CD4-positive, alpha-beta memory T cell (primary cell): ENCODE measurements around the gene EIF1. TPM values are rescaled to one million over a fixed set of nuclear protein-coding genes. Genes with fewer than 3 reads are reported as not detected.

Experiments used
- CTCF ChIA-PET: fragments of 350-600 bp; sonication (Branson Sonifier 250); formaldehyde crosslinking; loops from one replicate; lab custom pipeline; 2021; ENCODE audit warnings: inconsistent platforms; ENCODE audit not compliant: partially characterized antibody; lab: Charles Lee
- POLR2A ChIA-PET: fragments of 350-600 bp; sonication (Branson Sonifier 250); formaldehyde crosslinking; loops from one replicate; lab custom pipeline; 2021; ENCODE audit not compliant: partially characterized antibody; lab: Charles Lee
- DNase-seq, 5 donors: peaks; one replicate each; pipeline versions ENCODE4 v3.0.0 to v3.0.0-alpha.2; 2020 to 2022; ENCODE audit warnings: mixed read lengths in 1 of 5
- H3K27ac ChIP-seq: one replicate; pipeline ENCODE4 v1.7.0; 2013; ENCODE audit warnings: low read depth, low read length
- H3K27me3 ChIP-seq: 2 replicates; pipeline ENCODE4 v1.7.0; 2013; ENCODE audit warnings: mild to moderate bottlenecking, low read length, moderate library complexity; ENCODE audit not compliant: insufficient read depth
- H3K36me3 ChIP-seq: 2 replicates; pipeline ENCODE4 v1.7.0; 2013; ENCODE audit warnings: mild to moderate bottlenecking, low read length, moderate library complexity; ENCODE audit not compliant: insufficient read depth
- H3K4me1 ChIP-seq: 2 replicates; pipeline ENCODE4 v1.7.0; 2013; ENCODE audit warnings: mild to moderate bottlenecking, low read length, moderate library complexity; ENCODE audit not compliant: insufficient read depth
- H3K4me3 ChIP-seq, 2 donors: one replicate each; pipeline ENCODE4 v1.7.0; 2013; ENCODE audit warnings: low read length in 2 of 2, mild to moderate bottlenecking in 1 of 2
- H3K9me3 ChIP-seq, 2 donors: one replicate each; pipeline ENCODE4 v1.7.0; 2013; ENCODE audit warnings: low read length in 2 of 2, control low read depth in 1 of 2; ENCODE audit not compliant: control insufficient read depth in 1 of 2
- H3K27ac Mint-ChIP-seq, 7 donors: one replicate each; pipeline ENCODE4 v1.8.0; 2020 to 2021; ENCODE audit warnings: mixed read lengths in 7 of 7, mild to moderate bottlenecking in 6 of 7, inconsistent platforms in 3 of 7, moderate library complexity in 3 of 7
- H3K27me3 Mint-ChIP-seq, 2 donors: one replicate each; pipeline ENCODE4 v1.8.0; 2020 to 2021; ENCODE audit warnings: mixed read lengths in 2 of 2
- H3K36me3 Mint-ChIP-seq, 2 donors: one replicate each; pipeline ENCODE4 v1.8.0; 2020 to 2021; ENCODE audit warnings: mixed read lengths in 2 of 2, inconsistent platforms in 1 of 2, mild to moderate bottlenecking in 1 of 2
- H3K4me1 Mint-ChIP-seq, 4 donors: one replicate each; pipeline ENCODE4 v1.8.0; 2020 to 2021; ENCODE audit warnings: mixed read lengths in 4 of 4, mild to moderate bottlenecking in 1 of 4
- H3K4me3 Mint-ChIP-seq, 8 donors: one replicate each; pipeline ENCODE4 v1.8.0; 2020 to 2021; ENCODE audit warnings: mixed read lengths in 8 of 8, mild to moderate bottlenecking in 7 of 8, moderate library complexity in 6 of 8, inconsistent platforms in 3 of 8
- H3K9me3 Mint-ChIP-seq, 8 donors: one replicate each; pipeline ENCODE4 v1.8.0; 2020 to 2021; ENCODE audit warnings: mixed read lengths in 8 of 8, mild to moderate bottlenecking in 5 of 8, inconsistent platforms in 3 of 8, moderate library complexity in 1 of 8
- intact Hi-C: fragments of 100-400 bp; cut with micrococcal nuclease; formaldehyde crosslinking; loops from one replicate; pipeline ENCODE4 v1.15.1; 2023
- polyA plus RNA-seq, 2 donors: library from polyadenylated mRNA; unstranded; fragments of 300-500 nt; fragmentation: Illumina TruSeq; gene quantifications; one replicate each; pipeline ENCODE4 v1.2.3, GENCODE V29; 2021
- total RNA-seq, 2 experiments: library from RNA; stranded (reverse); gene quantifications; one replicate each; pipeline ENCODE4 v1.2.3, GENCODE V29; 2021

EIF1 gene
- total and polyA plus RNA-seq, 4 experiments from 2014 or later = 776 to 1,611 (median 960) TPM

DNA sequence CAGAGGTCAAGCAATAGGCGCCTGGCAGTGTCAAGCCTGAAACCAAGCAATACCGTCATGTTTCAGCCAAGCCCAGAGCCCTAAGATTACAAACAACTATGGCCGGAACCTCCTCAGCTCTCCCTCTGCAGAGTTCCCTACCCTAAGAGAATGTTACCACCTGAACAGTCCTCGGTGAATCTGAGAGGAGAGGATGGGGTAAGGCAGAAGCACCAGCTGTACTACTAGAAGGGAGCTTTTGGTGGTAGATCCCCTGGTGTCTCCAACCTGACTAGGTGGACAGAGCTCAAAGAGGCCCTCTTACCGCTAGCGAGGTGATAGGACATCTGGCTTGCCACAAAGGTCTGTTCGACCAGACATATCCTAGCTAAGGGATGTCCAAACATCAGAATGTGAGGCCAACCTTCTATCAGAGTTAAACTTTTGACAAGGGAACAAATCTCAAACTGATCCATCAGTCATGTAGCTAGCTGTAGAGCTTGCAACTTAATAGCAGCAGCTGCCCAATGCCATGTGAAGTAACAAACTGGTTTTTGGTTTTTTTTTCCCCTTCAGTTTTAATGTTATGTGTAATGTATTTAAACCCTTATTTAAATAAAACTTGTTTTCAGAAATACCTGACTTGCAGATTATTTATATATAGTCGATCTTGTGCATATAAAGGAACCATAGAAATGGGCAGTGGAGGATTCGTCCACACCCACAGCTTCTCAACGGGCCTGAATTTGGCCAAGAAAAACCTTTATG, 2.5 kb downstream of the EIF1 start:
- Histone ChIP-seq H3K4me3 (no peak overlapping the region), H3K9me3 (no peaks in the 10 kb centered on the region), H3K36me3 (peaks cover 48% of the 10 kb centered on the region), H3K27me3 (no peaks in the 10 kb centered on the region), H3K4me1 (peaks cover 36% of the 10 kb centered on the region), H3K27ac (peak overlapping the region; percentile 99)
- peak overlapping the region; percentile 99 to 100 (median 100) for H3K27ac Mint-ChIP-seq
- H3K27me3 Mint-ChIP-seq = no peaks in the 10 kb centered on the region
- intact Hi-C loops = no loop called here
- peaks cover 33 to 66% of the 10 kb centered on the region in 2 donors for H3K36me3 Mint-ChIP-seq
- H3K4me1 Mint-ChIP-seq = peaks cover 22 to 70% (median 38%) of the 10 kb centered on the region in 4 donors
- peak overlapping the region; percentile 95 to 98 (median 96) for H3K4me3 Mint-ChIP-seq
- DNase-seq = peak; percentile 36 to 50 (median 45)
- peaks cover 0 to 24% (median 0%) of the 10 kb centered on the region in 8 donors for H3K9me3 Mint-ChIP-seq
- CTCF ChIA-PET = interaction anchor here (1.0 to 6.4 kb wide), 4 partner anchors 10 to 29 kb away, joined by 3 to 116 read pairs (median 68); no protein-coding TSS in a partner anchor
- POLR2A ChIA-PET = interaction anchor here (0.6 to 10.2 kb wide), 20 partner anchors 11 to 1578 kb away, joined by 3 to 576 read pairs (median 7); partner anchors contain the start of genes ACLY, DNAJC7, GHDC and KLHL11

DNA sequence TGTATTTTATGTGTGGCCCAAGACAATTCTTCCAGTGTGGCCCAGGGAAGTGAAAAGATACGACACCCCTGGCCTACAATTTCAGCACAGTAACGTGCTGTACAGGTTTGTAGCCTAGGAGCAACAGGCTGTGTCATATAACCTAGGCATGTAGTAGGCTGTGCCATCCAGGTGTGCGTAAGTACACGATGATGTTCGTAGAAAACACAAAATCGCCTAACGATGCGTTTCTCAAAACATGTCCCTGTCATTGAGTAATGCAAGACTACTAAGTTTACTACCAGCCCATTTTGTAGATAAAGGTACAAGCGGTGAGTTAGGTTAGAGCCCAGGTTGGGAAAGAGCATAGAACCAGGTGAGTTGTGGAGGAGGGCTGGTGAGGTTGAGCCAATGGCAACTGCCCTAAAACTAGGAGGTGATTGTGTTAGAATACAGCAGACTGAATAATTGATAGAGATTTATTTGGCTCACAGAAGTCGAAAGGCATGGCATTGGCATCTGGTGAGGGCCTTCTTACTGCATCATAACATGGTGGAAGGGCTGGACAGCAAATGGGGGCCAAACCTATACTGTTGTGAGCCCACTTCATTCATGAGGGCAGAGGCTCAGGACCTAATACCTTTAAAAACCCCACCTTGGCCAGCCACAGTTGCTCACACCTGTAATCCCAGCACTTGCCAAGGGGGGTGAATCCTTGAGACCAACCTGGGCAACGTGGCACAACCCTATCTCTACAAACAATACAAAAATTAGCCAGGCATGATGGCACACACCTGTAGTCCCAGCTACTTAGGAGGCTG, 4.2 kb downstream of the EIF1 start:
- Histone ChIP-seq H3K9me3 (no peaks in the 10 kb centered on the region), H3K27ac (no peak overlapping the region), H3K4me3 (no peak overlapping the region), H3K4me1 (peaks cover 32% of the 10 kb centered on the region), H3K27me3 (no peaks in the 10 kb centered on the region), H3K36me3 (peaks cover 48% of the 10 kb centered on the region)
- POLR2A ChIA-PET = interaction anchor here (0.5 to 10.2 kb wide), 10 partner anchors 9 to 1036 kb away, joined by 3 to 576 read pairs (median 17); partner anchors contain the start of genes GHDC, JUP, KRTAP16-1 and P3H4
- Mint-ChIP-seq H3K27me3 (no peaks in the 10 kb centered on the region), H3K27ac (peak overlapping the region; percentile 2 to 100 (median 40)), H3K4me3 (peak overlapping the region in 4 of 8 donors; percentile 2 to 68 (median 2)), H3K9me3 (peaks cover 0 to 24% (median 0%) of the 10 kb centered on the region in 8 donors), H3K36me3 (peaks cover 33 to 66% of the 10 kb centered on the region in 2 donors), H3K4me1 (peaks cover 22 to 69% (median 38%) of the 10 kb centered on the region in 4 donors)
- intact Hi-C loops = no loop called here
- peak; percentile 39 to 49 (median 45) for DNase-seq
- CTCF ChIA-PET = interaction anchor here (0.8 to 6.4 kb wide), 5 partner anchors 13 to 30 kb away, joined by 3 to 116 read pairs (median 71); no protein-coding TSS in a partner anchor

DNA sequence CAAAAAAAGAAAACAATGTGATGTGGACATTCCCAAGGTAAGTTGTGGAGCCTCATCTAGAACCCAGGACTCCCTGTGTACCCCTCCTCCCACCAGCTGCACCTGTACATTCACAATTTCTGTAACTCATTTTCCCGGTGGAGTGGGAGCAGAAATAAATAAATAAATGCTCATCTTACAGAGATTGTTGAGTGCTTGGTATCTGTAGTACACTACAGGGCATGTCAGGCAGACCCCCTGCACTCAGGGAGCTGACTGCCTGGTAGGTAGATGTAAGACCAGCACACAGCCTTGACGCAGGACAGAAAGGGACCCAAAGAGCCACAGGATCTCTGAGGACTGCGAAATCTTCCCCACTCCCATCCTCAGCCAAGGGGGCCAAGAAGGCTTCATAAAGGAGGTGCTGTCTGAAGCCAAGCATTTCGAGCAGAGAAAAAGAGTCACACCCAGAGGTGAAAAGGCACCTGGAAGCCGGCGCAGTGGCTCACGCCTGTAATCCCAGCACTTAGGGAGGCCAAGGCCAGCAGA, 6.5 kb downstream of the EIF1 start:
- Mint-ChIP-seq H3K4me1 (peaks cover 17 to 47% (median 28%) of the 10 kb centered on the region in 4 donors), H3K9me3 (peaks cover 0 to 10% (median 0%) of the 10 kb centered on the region in 8 donors), H3K36me3 (peaks cover 26 to 45% of the 10 kb centered on the region in 2 donors), H3K4me3 (no peak overlapping the region), H3K27me3 (no peaks in the 10 kb centered on the region), H3K27ac (peak overlapping the region in 4 of 7 donors; percentile 29 to 85 (median 54))
- ChIA-PET CTCF (interaction anchor here (1.2 to 3.7 kb wide), 11 partner anchors 10 to 893 kb away, joined by 4 to 71 read pairs (median 9); no protein-coding TSS in a partner anchor), POLR2A (interaction anchor here (1.1 to 10.2 kb wide), 4 partner anchors 13 to 30 kb away, joined by 4 to 576 read pairs (median 6); no protein-coding TSS in a partner anchor)
- H3K36me3 ChIP-seq = peaks cover 39% of the 10 kb centered on the region
- no peak overlapping the region for H3K4me3 ChIP-seq
- DNase-seq = peak in 3 of 5 donors; percentile 10 to 18 (median 14)
- H3K27ac ChIP-seq = no peak overlapping the region
- H3K4me1 ChIP-seq = peaks cover 22% of the 10 kb centered on the region
- H3K27me3 ChIP-seq = no peaks in the 10 kb centered on the region
- intact Hi-C loops = no loop called here
- no peaks in the 10 kb centered on the region for H3K9me3 ChIP-seq

DNA sequence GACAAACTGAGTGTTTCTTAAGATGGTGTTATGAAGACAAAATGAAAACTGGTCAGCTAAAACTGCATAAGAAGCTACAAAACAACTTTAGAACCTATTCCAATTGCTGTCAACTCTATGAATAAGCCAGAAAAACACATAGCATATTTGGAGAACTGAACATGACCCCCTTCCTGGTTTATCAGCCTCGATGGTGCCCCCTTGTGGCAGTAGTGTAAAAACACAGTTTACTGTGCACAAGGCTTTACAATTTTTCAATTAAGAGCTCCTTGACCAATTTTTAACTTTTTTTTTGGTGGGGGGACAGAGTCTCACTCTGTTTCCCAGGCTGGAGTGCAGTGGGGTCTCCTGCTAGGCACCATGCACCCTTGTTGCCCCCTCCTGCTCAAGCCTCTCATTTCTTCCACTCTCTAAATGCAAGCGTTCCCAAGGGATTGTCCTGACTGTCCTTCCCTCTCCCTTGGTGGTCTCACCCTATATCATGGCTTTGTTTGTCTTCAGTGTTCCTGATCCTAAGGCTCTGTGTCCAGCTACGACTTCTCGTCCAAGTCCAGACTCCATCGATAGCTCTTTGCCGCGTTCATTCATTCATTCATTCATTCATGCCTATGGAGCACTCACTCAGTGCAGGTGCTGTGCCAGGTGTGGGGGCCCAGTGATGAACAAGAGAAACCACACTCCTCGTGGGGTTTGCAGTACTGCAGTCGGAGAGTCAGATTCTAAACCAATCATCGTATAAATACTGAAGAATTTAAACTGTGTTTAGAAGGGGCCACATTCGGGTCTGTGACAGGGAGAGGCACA, 7.5 kb downstream of the EIF1 start:
- no peak overlapping the region for H3K27ac ChIP-seq
- H3K36me3 ChIP-seq = peaks cover 29% of the 10 kb centered on the region
- Mint-ChIP-seq H3K9me3 (peaks cover 0 to 10% (median 0%) of the 10 kb centered on the region in 8 donors), H3K4me1 (peaks cover 12 to 37% (median 23%) of the 10 kb centered on the region in 4 donors), H3K27ac (peak overlapping the region; percentile 34 to 85 (median 70)), H3K27me3 (peaks cover 0 to 2% of the 10 kb centered on the region in 2 donors), H3K4me3 (peak overlapping the region in 2 of 8 donors; percentile 45 to 46), H3K36me3 (peaks cover 17 to 36% of the 10 kb centered on the region in 2 donors)
- peaks cover 15% of the 10 kb centered on the region for H3K4me1 ChIP-seq
- ChIA-PET CTCF (interaction anchor here (0.8 to 3.7 kb wide), 15 partner anchors 11 to 894 kb away, joined by 3 to 71 read pairs (median 7); partner anchors contain the start of genes KRTAP16-1 and P3H4), POLR2A (interaction anchor here (0.6 to 10.2 kb wide), 8 partner anchors 12 to 387 kb away, joined by 3 to 576 read pairs (median 4); partner anchors contain the start of gene KRTAP16-1)
- H3K4me3 ChIP-seq = no peak overlapping the region
- no peaks in the 10 kb centered on the region for H3K9me3 ChIP-seq
- DNase-seq = peak; percentile 76 to 83 (median 76)
- intact Hi-C loops = loop anchor here (1.0 kb wide), 1 partner anchor 17 kb away; no protein-coding TSS in a partner anchor
- no peaks in the 10 kb centered on the region for H3K27me3 ChIP-seq

DNA sequence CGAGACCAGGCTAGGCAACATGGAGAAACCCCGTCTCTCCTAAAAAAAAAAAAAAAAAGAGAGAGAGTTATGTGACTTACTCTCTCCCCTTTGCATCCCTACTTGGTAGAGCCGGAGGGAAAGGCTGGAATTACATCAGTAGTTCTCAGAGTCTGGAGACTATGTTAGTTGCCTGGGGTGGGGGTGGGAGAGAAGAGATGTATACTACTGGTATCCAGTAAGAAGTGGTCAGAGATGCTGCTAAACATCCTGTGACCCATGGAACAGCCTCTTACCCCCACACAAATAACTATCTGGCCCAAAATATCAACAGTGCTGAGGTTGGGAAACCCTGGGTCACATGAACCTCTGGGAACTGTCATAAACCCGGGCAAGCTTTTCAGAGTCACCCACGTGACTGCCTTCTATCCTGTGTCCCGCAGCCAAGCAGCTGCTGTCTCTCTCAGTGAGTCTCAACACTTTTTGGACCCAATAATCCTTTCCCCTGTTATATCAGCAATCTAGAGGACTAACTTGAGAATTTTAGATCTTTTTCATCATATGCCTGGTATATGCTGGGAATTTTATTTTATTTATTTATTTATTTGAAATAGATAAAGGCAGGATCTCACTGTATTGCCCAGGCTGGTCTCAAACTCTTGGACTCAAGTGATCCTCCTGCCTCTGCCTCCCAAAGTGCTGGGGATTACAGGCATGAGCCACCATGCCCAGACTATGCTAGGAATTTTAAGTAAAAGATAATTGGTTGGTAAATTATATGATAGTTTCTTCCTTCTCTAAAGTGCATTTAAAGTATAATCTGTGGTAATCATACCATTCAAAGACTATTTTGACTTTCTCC, 8.7 kb downstream of the EIF1 start:
- intact Hi-C loops = no loop called here
- H3K27me3 Mint-ChIP-seq = peaks cover 0 to 2% of the 10 kb centered on the region in 2 donors
- CTCF ChIA-PET = no interaction called here

More for the DNA sequence above, 8.7 kb downstream of the EIF1 start:
- no peak overlapping the region for H3K27ac Mint-ChIP-seq
- H3K4me3 Mint-ChIP-seq = no peak overlapping the region
- no peak for DNase-seq
- POLR2A ChIA-PET = interaction anchor here (0.6 kb wide), 1 partner anchor 30 kb away, joined by 3 read pairs; no protein-coding TSS in a partner anchor
- Histone ChIP-seq H3K4me3 (no peak overlapping the region), H3K27ac (no peak overlapping the region), H3K27me3 (no peaks in the 10 kb centered on the region), H3K9me3 (no peaks in the 10 kb centered on the region), H3K36me3 (peaks cover 18% of the 10 kb centered on the region), H3K4me1 (peaks cover 8% of the 10 kb centered on the region)
- peaks cover 0 to 7% (median 0%) of the 10 kb centered on the region in 8 donors for H3K9me3 Mint-ChIP-seq
- peaks cover 7 to 24% of the 10 kb centered on the region in 2 donors for H3K36me3 Mint-ChIP-seq
- H3K4me1 Mint-ChIP-seq = peaks cover 6 to 25% (median 15%) of the 10 kb centered on the region in 4 donors
